Measurements from ENCODE around the gene CASP8AP2. TPM values are rescaled to one million over a fixed set of nuclear protein-coding genes. Genes with fewer than 3 reads are reported as not detected.
"Not testable (repeated sequence)": the region's sequence is repeated elsewhere in the genome, so short reads cannot be mapped to it uniquely, and the experiment has no call there.

Gene CASP8AP2
- total RNA-seq, 2 experiments from 2014 or later = 32.4 to 34.2 TPM

DNA sequence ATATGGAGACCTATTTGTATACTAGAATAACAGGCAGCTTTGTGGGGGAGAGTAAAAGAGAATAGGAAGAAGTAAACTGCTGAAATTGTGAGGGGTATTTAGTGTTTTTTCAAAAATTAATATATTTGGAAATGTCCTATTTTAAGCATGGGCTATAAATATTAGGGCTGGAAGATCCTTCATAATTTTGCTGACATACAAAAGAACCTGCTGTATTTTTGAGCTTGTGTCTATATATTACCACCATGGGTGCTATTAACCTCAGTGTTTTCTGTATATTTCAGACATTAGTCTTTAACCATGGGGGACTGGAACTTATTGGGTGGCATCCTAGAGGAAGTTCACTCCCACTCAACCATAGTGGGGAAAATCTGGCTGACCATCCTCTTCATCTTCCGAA is 64.5 kb downstream of the CASP8AP2 start, which contains the start of gene GJA10:
GJA10 (plus strand) TSS at position 301 of the 400 bp plus-strand sequence; CDS start at position 301, 0 bp downstream.
- intact Hi-C loops (cut with micrococcal nuclease) = no loop called here
- ChIA-PET CTCF (no interaction called here), POLR2A (no interaction called here)
- H3K9me3 Mint-ChIP-seq = no peaks in the 10 kb centered on the region
- no peak within 1 kb of the TSS for H3K27ac Mint-ChIP-seq
- H3K27me3 Mint-ChIP-seq = peaks cover 30% of the 10 kb centered on the region
- no peak within 1 kb of the TSS for H3K4me3 Mint-ChIP-seq
- H3K4me1 Mint-ChIP-seq (ENCODE audit: low read depth) = peaks cover 2% of the 10 kb centered on the region
- no peak for DNase-seq
- no peaks in the 10 kb centered on the region for H3K36me3 Mint-ChIP-seq

DNA sequence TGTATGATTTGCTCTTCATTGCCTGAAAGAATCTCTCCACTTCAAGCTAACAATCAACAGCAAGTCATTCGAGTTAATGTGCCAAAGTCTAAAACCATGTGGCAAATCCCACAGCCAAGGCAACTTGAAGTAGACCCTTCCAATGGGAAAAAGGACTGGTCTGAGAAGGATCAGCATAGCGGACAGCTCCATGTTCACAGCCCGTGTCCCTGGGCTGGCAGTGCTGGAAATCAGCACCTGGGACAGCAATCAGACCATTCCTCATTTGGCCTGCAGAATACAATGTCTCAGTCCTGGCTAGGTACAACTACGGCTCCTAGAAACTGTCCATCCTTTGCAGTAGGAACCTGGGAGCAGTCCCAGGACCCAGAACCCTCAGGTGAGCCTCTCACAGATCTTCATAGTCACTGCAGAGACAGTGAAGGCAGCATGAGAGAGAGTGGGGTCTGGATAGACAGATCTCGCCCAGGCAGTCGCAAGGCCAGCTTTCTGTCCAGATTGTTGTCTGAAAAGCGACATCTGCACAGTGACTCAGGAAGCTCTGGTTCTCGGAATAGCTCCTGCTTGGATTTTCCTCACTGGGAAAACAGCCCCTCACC is 65.7 kb downstream of the CASP8AP2 start:
- intact Hi-C loops (cut with micrococcal nuclease) = no loop called here
- POLR2A ChIA-PET = no interaction called here

DNA sequence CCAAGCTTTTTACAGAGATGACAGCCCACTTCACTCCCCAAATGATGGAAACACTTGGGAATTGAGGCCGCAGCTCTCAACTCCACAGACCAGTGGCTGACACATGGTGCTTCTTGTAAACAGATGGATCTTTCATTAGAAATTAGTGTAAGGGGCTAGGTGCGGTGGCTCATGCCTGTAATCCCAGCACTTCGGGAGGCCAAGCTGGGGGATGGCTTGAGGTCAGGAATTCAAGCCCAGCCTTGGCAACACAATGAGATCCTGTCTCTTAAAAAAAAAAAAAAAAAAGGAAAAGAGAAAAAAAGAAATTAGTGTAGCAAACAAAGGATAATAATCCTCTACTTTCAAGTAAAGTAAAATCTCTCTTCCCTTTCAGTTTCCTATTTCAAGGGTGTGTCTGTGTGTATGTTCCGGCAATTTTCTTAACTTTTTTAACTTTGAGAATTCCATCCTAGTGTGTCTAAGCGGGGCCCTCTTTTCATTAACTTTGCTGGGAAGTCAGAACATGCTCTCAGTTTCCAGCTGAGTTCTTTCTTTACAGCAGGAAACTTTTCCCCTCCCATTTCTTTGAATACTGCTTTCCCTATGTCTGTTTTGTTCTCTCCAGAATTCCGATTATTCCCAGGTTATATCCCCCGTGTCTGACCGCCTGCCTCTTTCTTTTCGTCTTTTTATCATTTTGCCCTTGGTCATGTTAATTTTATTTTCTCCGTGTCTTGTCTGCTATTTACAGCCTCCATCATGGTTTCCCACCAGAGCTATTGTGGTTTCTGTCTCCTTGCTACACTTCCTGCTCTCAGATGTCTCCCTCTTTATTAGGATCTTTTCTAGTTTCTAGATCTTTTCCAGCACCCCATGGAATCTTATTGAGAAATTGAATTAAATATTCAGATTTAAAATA is 80.6 kb downstream of the CASP8AP2 start:
- H3K27me3 Mint-ChIP-seq; H3K4me3 Mint-ChIP-seq; DNase-seq; H3K36me3 Mint-ChIP-seq; H3K4me1 Mint-ChIP-seq (ENCODE audit: low read depth); POLR2A ChIA-PET; H3K9me3 Mint-ChIP-seq; H3K27ac Mint-ChIP-seq; intact Hi-C loops (cut with micrococcal nuclease): not testable (repeated sequence)
- CTCF ChIA-PET = interaction anchor here (1.8 kb wide), 1 partner anchor 30 kb away, joined by 4 read pairs; no protein-coding TSS in a partner anchor

More for the DNA sequence above, 65.7 kb downstream of the CASP8AP2 start:
- no peak for DNase-seq
- H3K27ac Mint-ChIP-seq = no peak overlapping the region
- peaks cover 30% of the 10 kb centered on the region for H3K27me3 Mint-ChIP-seq
- CTCF ChIA-PET = no interaction called here
- no peaks in the 10 kb centered on the region for H3K36me3 Mint-ChIP-seq
- H3K9me3 Mint-ChIP-seq = no peaks in the 10 kb centered on the region
- no peak overlapping the region for H3K4me3 Mint-ChIP-seq
- H3K4me1 Mint-ChIP-seq (ENCODE audit: low read depth) = no peaks in the 10 kb centered on the region

DNA sequence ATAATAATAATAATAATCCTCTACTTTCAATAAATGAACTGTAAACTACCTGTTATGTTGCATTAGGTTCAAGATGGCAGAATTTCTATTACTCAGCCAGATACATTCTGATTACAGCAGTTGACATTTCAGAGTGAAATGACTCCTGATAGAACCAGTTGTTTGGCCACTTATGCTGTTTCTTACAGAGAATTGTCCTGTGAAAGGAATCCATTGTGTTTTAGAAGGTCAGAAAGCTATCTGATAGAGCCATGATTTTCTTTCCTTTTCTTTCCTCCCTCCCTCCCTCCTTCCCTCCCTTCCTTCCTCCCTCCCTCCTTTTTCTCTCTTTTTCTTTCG is 81.2 kb downstream of the CASP8AP2 start:
- Mint-ChIP-seq H3K4me1 (ENCODE audit: low read depth) (peaks cover 2% of the 10 kb centered on the region), H3K36me3 (no peaks in the 10 kb centered on the region), H3K27me3 (no peaks in the 10 kb centered on the region), H3K27ac (no peak overlapping the region), H3K9me3 (peaks cover 5% of the 10 kb centered on the region), H3K4me3 (no peak overlapping the region)
- intact Hi-C loops (cut with micrococcal nuclease) = no loop called here
- no peak for DNase-seq
- POLR2A ChIA-PET = no interaction called here
- CTCF ChIA-PET = interaction anchor here (0.6 kb wide), 1 partner anchor 568 kb away, joined by 3 read pairs; no protein-coding TSS in a partner anchor

DNA sequence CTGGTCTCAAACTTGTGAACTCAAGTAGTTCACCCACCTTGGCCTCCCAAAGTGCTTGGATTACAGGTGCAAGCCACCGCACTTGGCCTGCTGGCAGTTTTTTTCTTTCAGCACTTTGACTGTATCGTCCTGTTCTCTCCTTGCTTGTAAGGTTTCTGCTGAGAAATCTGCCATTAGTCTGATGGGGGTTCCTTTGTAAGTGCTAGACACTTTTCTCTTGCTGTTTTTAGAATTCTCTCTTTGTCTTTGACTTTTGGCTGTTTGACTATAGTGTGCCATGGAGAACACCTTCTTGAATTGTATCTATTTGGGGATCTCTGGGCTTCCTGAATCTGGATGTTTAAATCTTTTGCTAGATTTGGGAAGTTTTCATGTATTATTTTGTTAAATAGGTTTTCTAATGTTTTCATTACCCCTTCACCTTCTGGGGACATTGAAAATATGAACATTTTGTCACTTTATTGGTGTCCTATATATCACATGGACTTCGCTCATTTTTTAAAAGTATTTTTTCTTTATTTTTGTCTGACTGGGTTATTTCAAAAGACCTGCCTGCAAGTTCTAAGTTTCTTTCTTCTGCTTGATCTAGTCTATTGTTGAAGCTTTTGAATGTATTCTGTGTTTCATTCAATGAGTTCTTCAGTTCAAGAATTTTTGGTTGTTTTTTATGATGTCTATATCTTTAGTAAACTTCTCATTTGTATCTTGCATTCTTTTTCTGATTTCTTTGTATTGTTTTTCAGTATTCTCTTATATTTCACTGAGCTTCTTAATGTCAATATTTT is 86.6 kb downstream of the CASP8AP2 start:
- POLR2A ChIA-PET = no interaction called here
- Mint-ChIP-seq H3K4me3 (no peak overlapping the region), H3K36me3 (peaks cover 8% of the 10 kb centered on the region), H3K9me3 (peaks cover 20% of the 10 kb centered on the region), H3K27ac (no peak overlapping the region), H3K27me3 (peaks cover 3% of the 10 kb centered on the region), H3K4me1 (ENCODE audit: low read depth) (no peaks in the 10 kb centered on the region)
- intact Hi-C loops (cut with micrococcal nuclease) = no loop called here
- no peak for DNase-seq
- CTCF ChIA-PET = no interaction called here

DNA sequence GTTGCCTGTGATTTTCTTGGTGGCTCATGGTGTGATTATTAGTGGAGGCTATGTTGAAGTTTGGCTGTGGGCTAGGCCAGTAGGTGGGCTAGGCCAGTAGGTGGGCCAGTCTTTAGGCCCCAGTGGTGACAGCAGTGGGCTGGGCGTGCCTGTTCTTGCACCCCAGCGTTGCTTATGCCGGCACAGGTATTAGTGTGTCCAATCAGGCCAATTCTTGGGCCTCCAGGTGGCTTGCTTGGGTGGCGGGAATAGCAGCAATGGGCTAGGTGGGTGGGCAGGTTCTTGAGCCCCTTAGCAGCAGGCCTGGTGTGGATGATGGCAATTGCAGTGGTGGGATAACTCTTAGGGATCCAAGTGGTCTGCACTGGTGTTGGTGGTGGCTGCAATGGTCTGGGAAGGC is 87.5 kb downstream of the CASP8AP2 start:
- Mint-ChIP-seq H3K9me3 (peaks cover 20% of the 10 kb centered on the region), H3K36me3 (peaks cover 8% of the 10 kb centered on the region), H3K4me3 (no peak overlapping the region), H3K4me1 (ENCODE audit: low read depth) (no peaks in the 10 kb centered on the region), H3K27me3 (peaks cover 3% of the 10 kb centered on the region), H3K27ac (no peak overlapping the region)
- intact Hi-C loops (cut with micrococcal nuclease) = no loop called here
- POLR2A ChIA-PET = no interaction called here
- CTCF ChIA-PET = no interaction called here
- no peak for DNase-seq

DNA sequence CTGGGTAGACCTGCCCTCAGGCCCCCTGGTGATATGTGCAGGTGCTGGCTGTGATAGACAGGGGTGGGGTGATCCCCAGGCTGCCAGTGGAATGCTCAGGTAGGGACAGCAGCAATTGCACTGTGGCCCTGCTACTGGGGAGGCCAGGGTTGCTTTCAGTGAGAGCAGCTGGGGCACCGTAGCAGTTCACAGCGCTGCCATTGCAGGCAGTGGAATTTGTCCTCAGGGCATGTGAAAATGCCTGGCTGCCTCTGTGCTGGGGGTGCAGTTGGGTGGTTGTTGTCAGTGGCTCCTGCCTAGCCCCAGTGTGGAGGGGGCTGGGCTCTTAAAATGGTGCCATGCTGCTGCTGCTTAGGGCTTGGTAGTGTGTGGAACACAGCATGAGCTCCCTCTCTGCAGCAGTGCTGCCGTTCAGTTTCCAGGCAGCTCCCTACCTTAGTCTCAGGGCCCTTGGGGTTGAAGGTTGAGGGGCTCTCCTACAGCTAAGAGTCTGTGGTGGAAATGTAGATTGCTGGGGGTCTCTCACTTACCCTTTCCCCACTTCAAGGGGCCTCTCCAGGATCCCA is 88.2 kb downstream of the CASP8AP2 start:
- intact Hi-C loops (cut with micrococcal nuclease) = no loop called here
- Mint-ChIP-seq H3K27me3 (peaks cover 3% of the 10 kb centered on the region), H3K27ac (no peak overlapping the region), H3K36me3 (peaks cover 8% of the 10 kb centered on the region), H3K9me3 (peaks cover 20% of the 10 kb centered on the region), H3K4me3 (no peak overlapping the region), H3K4me1 (ENCODE audit: low read depth) (no peaks in the 10 kb centered on the region)
- POLR2A ChIA-PET = no interaction called here
- CTCF ChIA-PET = no interaction called here
- DNase-seq = no peak

Other genes with a start within 250 kb of the CASP8AP2 start
- gene LYRM2, start 191.1 kb upstream of the CASP8AP2 start, total RNA-seq = 10 to 100 TPM; 25.5 to 26.4 TPM
- gene MDN1, start 10.1 kb upstream of the CASP8AP2 start, total RNA-seq = 10 to 100 TPM; 39.1 to 40.2 TPM
- gene GJA10, start 64.6 kb downstream of the CASP8AP2 start, total RNA-seq = not detected

Data from activated CD4-positive, alpha-beta memory T cell treated with anti-CD3 and anti-CD28 coated beads for 36 hours (primary cell).